Neural crest cell (in vitro differentiated cells): Measurements from ENCODE around the gene ZNF23. TPM values are rescaled to one million over a fixed set of nuclear protein-coding genes. Genes with fewer than 3 reads are reported as not detected.

ENCODE experiments used
- DNase-seq: peaks from one replicate; pipeline ENCODE4 v3.0.0; 2021; ENCODE audit warnings: low read depth, mixed read lengths, low spot score
- H3K27ac Mint-ChIP-seq: one replicate; pipeline ENCODE4 v1.8.0; 2021; ENCODE audit warnings: mild to moderate bottlenecking, mixed read lengths; ENCODE audit not compliant: unreplicated experiment
- H3K27me3 Mint-ChIP-seq: 2 replicates; pipeline ENCODE4 v1.8.0; 2021; ENCODE audit warnings: low read depth, mild to moderate bottlenecking, mixed read lengths
- H3K36me3 Mint-ChIP-seq: 2 replicates; pipeline ENCODE4 v1.8.0; 2021; ENCODE audit warnings: low read depth, mild to moderate bottlenecking, mixed read lengths
- H3K4me1 Mint-ChIP-seq: 2 replicates; pipeline ENCODE4 v1.8.0; 2021; ENCODE audit warnings: mixed read lengths
- H3K4me3 Mint-ChIP-seq: one replicate; pipeline ENCODE4 v1.8.0; 2021; ENCODE audit warnings: mild to moderate bottlenecking, mixed read lengths
- H3K9me3 Mint-ChIP-seq: 2 replicates; pipeline ENCODE4 v1.8.0; 2021; ENCODE audit warnings: mixed read lengths
- total RNA-seq: library from RNA; stranded (reverse); gene quantifications from 2 replicates; pipeline ENCODE4 v1.2.1, GENCODE V29; 2021
- TF ChIP-seq, protein P1 (sequence below): fragments of 200-600 bp; sonication (generic); conservative IDR thresholded peaks from 2 replicates; pipeline ENCODE4 v1.5.0; 2021; ENCODE audit warnings: antibody characterized with exemption, mild to moderate bottlenecking

The ZNF23 gene
- total RNA-seq, 1 donor from 2014 or later: 14.2 TPM

DNA sequence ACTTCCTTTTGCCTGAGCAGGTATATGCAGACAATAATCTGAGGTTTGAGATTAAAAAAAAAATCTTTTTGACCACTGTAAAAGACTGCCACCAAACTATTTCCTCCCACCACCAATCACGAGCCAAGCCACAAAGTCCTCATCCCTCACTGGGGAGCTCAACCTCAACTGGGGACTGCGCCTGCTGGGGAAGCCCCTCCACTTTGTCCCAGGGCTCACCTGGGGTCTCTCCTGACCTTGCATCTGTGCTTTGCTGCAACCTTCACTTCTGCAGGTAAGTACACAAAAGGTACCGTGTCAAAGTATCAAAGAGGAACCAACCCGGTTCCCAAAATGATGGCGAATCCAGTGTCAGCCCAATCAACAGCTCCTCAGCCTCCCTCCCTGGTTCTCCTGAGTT lies 55.7 kb downstream of the ZNF23 start:
- Mint-ChIP-seq H3K27me3 (peaks cover 47% of the 10 kb centered on the region), H3K4me1 (peaks cover 10% of the 10 kb centered on the region), H3K27ac (no peak overlapping the region), H3K9me3 (peaks cover 7% of the 10 kb centered on the region), H3K4me3 (no peak overlapping the region), H3K36me3 (no peaks in the 10 kb centered on the region)
- no peak for DNase-seq
- TF ChIP-seq, protein P1, sequence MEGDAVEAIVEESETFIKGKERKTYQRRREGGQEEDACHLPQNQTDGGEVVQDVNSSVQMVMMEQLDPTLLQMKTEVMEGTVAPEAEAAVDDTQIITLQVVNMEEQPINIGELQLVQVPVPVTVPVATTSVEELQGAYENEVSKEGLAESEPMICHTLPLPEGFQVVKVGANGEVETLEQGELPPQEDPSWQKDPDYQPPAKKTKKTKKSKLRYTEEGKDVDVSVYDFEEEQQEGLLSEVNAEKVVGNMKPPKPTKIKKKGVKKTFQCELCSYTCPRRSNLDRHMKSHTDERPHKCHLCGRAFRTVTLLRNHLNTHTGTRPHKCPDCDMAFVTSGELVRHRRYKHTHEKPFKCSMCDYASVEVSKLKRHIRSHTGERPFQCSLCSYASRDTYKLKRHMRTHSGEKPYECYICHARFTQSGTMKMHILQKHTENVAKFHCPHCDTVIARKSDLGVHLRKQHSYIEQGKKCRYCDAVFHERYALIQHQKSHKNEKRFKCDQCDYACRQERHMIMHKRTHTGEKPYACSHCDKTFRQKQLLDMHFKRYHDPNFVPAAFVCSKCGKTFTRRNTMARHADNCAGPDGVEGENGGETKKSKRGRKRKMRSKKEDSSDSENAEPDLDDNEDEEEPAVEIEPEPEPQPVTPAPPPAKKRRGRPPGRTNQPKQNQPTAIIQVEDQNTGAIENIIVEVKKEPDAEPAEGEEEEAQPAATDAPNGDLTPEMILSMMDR: no peak

DNA sequence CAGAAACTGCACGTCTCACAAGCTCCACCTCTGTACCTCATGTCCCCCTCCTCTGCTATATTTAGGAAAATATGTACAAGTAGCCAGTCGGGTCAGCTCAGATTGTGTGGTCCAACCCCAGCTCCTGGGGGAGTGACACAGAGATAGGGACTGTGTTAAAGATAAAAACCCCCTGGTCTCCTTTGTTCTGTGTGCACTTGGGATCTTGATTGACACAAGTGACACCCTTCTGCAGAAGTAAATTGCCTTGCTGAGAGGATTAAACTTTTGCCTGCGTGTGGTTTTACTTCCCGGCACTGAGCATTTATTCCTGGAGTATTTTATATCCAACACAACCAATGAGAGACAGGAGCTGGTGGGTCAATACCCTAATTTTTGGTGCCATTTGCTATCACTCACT lies 57.7 kb downstream of the ZNF23 start:
- no peak for DNase-seq
- no peaks in the 10 kb centered on the region for H3K36me3 Mint-ChIP-seq
- peaks cover 10% of the 10 kb centered on the region for H3K4me1 Mint-ChIP-seq
- TF ChIP-seq, protein P1: no peak
- H3K4me3 Mint-ChIP-seq: no peak overlapping the region
- H3K27me3 Mint-ChIP-seq: peaks cover 35% of the 10 kb centered on the region
- H3K27ac Mint-ChIP-seq: no peak overlapping the region
- H3K9me3 Mint-ChIP-seq: peaks cover 7% of the 10 kb centered on the region

DNA sequence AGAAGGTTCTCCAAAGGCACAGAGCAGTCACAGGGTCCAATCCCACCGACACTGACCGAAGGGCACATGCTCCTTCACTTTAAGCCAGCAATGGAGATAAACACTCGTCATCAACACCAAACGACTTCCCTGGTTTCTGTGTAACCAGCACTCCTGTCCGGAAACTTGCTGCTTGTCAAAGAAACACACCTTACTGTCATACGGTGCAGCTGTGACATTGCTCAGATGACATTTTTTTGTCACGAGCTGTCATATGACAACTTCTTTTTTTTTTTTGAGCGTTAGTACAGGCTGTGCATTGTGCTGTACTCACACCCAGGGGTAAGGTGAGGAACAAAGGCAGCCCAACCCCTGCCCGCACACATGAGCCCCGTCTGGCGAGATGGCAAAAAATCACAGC lies 59.4 kb downstream of the ZNF23 start:
- DNase-seq: no peak
- Mint-ChIP-seq H3K9me3 (peaks cover 7% of the 10 kb centered on the region), H3K27ac (no peak overlapping the region), H3K27me3 (peaks cover 23% of the 10 kb centered on the region), H3K4me1 (peaks cover 10% of the 10 kb centered on the region), H3K4me3 (no peak overlapping the region), H3K36me3 (no peaks in the 10 kb centered on the region)
- TF ChIP-seq, protein P1: no peak

DNA sequence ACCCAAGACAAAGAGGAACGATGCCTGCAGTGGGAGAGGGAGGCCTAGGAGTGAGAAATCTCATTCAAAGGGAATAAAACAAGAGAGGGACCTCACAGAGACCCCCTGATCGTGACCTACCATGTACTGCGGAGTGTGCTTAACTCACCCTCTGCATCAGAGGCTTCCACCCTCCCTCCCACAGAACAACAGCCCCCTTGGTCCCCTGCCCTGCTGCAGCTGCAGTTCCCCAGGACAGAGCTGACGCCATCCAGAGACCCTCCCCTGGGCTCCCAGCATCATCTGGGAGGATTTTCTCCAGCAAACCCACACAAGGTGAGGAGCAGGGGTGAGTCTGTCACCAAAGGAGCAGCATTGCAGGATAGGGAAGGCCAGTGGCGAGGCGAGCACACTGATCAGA lies 60.0 kb downstream of the ZNF23 start:
- H3K36me3 Mint-ChIP-seq: no peaks in the 10 kb centered on the region
- peaks cover 7% of the 10 kb centered on the region for H3K9me3 Mint-ChIP-seq
- peaks cover 16% of the 10 kb centered on the region for H3K27me3 Mint-ChIP-seq
- H3K4me3 Mint-ChIP-seq: no peak overlapping the region
- peaks cover 10% of the 10 kb centered on the region for H3K4me1 Mint-ChIP-seq
- TF ChIP-seq, protein P1: no peak
- DNase-seq: no peak
- no peak overlapping the region for H3K27ac Mint-ChIP-seq

DNA sequence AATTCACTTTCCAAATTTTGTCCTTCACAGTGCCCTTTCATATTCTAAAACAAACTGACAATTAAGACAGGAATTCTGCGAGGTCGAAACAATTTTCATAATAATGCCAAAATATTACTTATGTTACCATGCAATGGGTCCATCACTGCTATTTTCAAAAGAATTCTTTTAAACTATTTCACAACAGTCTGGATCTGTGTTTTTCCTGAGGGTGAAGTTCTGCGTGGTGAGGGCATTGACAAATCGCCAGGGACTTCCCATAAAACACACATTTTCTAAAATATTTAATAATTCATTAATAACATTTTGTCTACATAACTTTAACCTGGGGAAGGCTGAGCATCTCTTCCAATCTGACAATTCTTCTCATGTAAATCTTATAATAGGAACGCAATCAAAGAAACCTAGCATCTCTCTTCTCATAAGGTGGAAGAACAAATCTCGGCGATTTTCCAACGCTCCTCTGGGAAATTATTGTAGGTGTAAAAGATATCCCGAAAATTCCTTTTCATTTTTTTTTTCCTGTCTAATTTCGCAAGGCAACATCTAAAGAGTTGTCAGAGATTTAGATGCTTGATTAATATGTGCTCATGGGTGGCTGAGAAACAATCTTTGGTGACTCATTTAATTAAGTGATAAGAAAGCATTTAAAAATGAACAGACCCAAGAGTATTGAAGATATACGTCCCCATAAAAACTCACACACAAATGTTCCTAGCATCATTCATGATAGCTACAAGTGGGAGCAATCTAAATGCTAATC lies 62.1 kb downstream of the ZNF23 start:
- TF ChIP-seq, protein P1: no peak
- Mint-ChIP-seq H3K27ac (no peak overlapping the region), H3K4me3 (no peak overlapping the region), H3K9me3 (peaks cover 5% of the 10 kb centered on the region), H3K27me3 (peaks cover 11% of the 10 kb centered on the region), H3K4me1 (peaks cover 10% of the 10 kb centered on the region), H3K36me3 (no peaks in the 10 kb centered on the region)
- no peak for DNase-seq

Other genes with a start within 250 kb of the ZNF23 start
- gene HYDIN, start 231.5 kb downstream of the ZNF23 start, total RNA-seq: 7.5 and 7.8 TPM in 2 replicates
- 19.1 and 20.5 TPM in 2 replicates for gene CMTR2, start 172.8 kb downstream of the ZNF23 start, total RNA-seq
- not detected in 2 replicates for gene CALB2, start 103.5 kb downstream of the ZNF23 start, total RNA-seq
- not detected in 2 replicates for gene TLE7, start 20.2 kb downstream of the ZNF23 start, total RNA-seq
- gene ZNF19, start 27.1 kb upstream of the ZNF23 start, total RNA-seq: 6.4 and 7.4 TPM in 2 replicates
- not detected in 2 replicates for gene CHST4, start 64.2 kb upstream of the ZNF23 start, total RNA-seq
- not detected in 2 replicates for gene TAT, start 114.8 kb upstream of the ZNF23 start, total RNA-seq
- not detected in 2 replicates for gene MARVELD3, start 163.9 kb upstream of the ZNF23 start, total RNA-seq